ENCODE data around the gene CHAC2. TPM values are rescaled to one million over a fixed set of nuclear protein-coding genes. Genes with fewer than 3 reads are reported as not detected.

The CHAC2 gene
- total and polyA plus RNA-seq, 7 donors, result 0.68 to 8.1 (median 2.9) TPM

GRCh38 chr2:53750041-53750768 is 17.4 kb upstream of the CHAC2 start:
- Histone ChIP-seq H3K36me3 (peaks cover 0 to 23% (median 6%) of the 10 kb centered on the region in 4 donors), H3K4me3 (no peak overlapping the region), H3K9me3 (no peaks in the 10 kb centered on the region), H3K4me1 (peaks cover 0 to 5% (median 0%) of the 10 kb centered on the region in 4 donors), H3K27me3 (no peaks in the 10 kb centered on the region), H3K27ac (no peak overlapping the region)
- WGBS, 2 donors, result 77 to 86% methylated on average over 4 of the region's 4 CpGs
- intact Hi-C loops (cut with DNase I), result no loop called here
- TF ChIP-seq POLR2A (IDR thresholded peaks at IDR 0.05) (no peak), CTCF (IDR thresholded peaks at IDR 0.05) (no peak), EP300 (IDR thresholded peaks at IDR 0.05) (no peak), POLR2AphosphoS5 (IDR thresholded peaks at IDR 0.05) (no peak)
- DNase-seq, result no peak

GRCh38 chr2:53751728-53752127 is 15.9 kb upstream of the CHAC2 start:
- Histone ChIP-seq H3K27ac (no peak overlapping the region), H3K36me3 (peaks cover 0 to 32% (median 8%) of the 10 kb centered on the region in 4 donors), H3K27me3 (no peaks in the 10 kb centered on the region), H3K4me3 (no peak overlapping the region), H3K9me3 (no peaks in the 10 kb centered on the region), H3K4me1 (peaks cover 0 to 5% (median 0%) of the 10 kb centered on the region in 4 donors)
- DNase-seq, result no peak
- TF ChIP-seq POLR2AphosphoS5 (IDR thresholded peaks at IDR 0.05) (no peak), POLR2A (IDR thresholded peaks at IDR 0.05) (no peak), CTCF (IDR thresholded peaks at IDR 0.05) (no peak), EP300 (IDR thresholded peaks at IDR 0.05) (no peak)
- 72 to 83% methylated on average over 1 of the region's 1 CpG for WGBS, 2 donors
- intact Hi-C loops (cut with DNase I), result no loop called here

GRCh38 chr2:53752385-53752784 is 15.2 kb upstream of the CHAC2 start:
- no peaks in the 10 kb centered on the region for H3K9me3 ChIP-seq
- intact Hi-C loops (cut with DNase I), result no loop called here
- no peak overlapping the region for H3K27ac ChIP-seq
- peaks cover 0 to 5% (median 0%) of the 10 kb centered on the region in 4 donors for H3K4me1 ChIP-seq
- peaks cover 0 to 32% (median 7%) of the 10 kb centered on the region in 4 donors for H3K36me3 ChIP-seq
- DNase-seq, result no peak
- no peak for TF ChIP-seq POLR2A (IDR thresholded peaks at IDR 0.05)
- no peak for TF ChIP-seq CTCF (IDR thresholded peaks at IDR 0.05)
- no peak for TF ChIP-seq EP300 (IDR thresholded peaks at IDR 0.05)
- no peak for TF ChIP-seq POLR2AphosphoS5 (IDR thresholded peaks at IDR 0.05)
- H3K4me3 ChIP-seq, result no peak overlapping the region
- WGBS, 2 donors, result 91 to 93% methylated on average over 4 of the region's 4 CpGs
- H3K27me3 ChIP-seq, result no peaks in the 10 kb centered on the region

GRCh38 chr2:53753041-53753440 is 14.6 kb upstream of the CHAC2 start:
- no peak for TF ChIP-seq POLR2A (IDR thresholded peaks at IDR 0.05)
- TF ChIP-seq EP300 (IDR thresholded peaks at IDR 0.05), result no peak
- TF ChIP-seq CTCF (IDR thresholded peaks at IDR 0.05), result no peak
- TF ChIP-seq POLR2AphosphoS5 (IDR thresholded peaks at IDR 0.05), result no peak
- intact Hi-C loops (cut with DNase I), result no loop called here
- no peaks in the 10 kb centered on the region for H3K27me3 ChIP-seq
- H3K4me3 ChIP-seq, result no peak overlapping the region
- no peaks in the 10 kb centered on the region for H3K9me3 ChIP-seq
- DNase-seq, result no peak
- peaks cover 0 to 5% (median 0%) of the 10 kb centered on the region in 4 donors for H3K4me1 ChIP-seq
- no peak overlapping the region for H3K27ac ChIP-seq
- H3K36me3 ChIP-seq, result peaks cover 0 to 26% (median 4%) of the 10 kb centered on the region in 4 donors
